ENCODE results near the gene ARCN1. TPM values are rescaled to one million over a fixed set of nuclear protein-coding genes. Genes with fewer than 3 reads are reported as not detected.

ARCN1 gene
- total RNA-seq, 1 experiment from 2014 or later: 122 TPM

- no peaks in the 10 kb centered on the region for H3K9me2 ChIP-seq (replicated peaks; ENCODE audit: low read length)
- H3K9me3 ChIP-seq (ENCODE audit: low read length): no peaks in the 10 kb centered on the region
- no peak overlapping the region for H3K4me3 ChIP-seq (ENCODE audit: low read length)
- no peaks in the 10 kb centered on the region for H3K4me1 ChIP-seq (ENCODE audit: insufficient read depth, low read length)
- no peaks in the 10 kb centered on the region for H3K79me2 ChIP-seq (ENCODE audit: low read length)
- no peak overlapping the region for H3K4me2 ChIP-seq (ENCODE audit: low read length)
- ATAC-seq (no peak), DNase-seq (no peak)
- no peaks in the 10 kb centered on the region for H3F3A ChIP-seq (ENCODE audit: low read length, unreplicated experiment)
- H3K27me3 ChIP-seq (ENCODE audit: low read length): no peaks in the 10 kb centered on the region
- intact Hi-C loops (cut with micrococcal nuclease): no loop called here
- H3K27ac ChIP-seq (ENCODE audit: low read length): no peak overlapping the region
- POLR2A ChIA-PET (ENCODE audit: unreplicated experiment): no interaction called here
- no peak overlapping the region for H3K9ac ChIP-seq (ENCODE audit: low read length)
- CTCF ChIA-PET: no interaction called here
- no TSS peak for BruUV-seq (replicated peaks)
- no peaks in the 10 kb centered on the region; the same call in 1 of the 2 replicates for H3K36me3 ChIP-seq (ENCODE audit: low read depth, low read length)
- H2AFZ ChIP-seq (ENCODE audit: low read length): no peak overlapping the region
- TF ChIP-seq CTCF (conservative IDR thresholded peaks at IDR 0.05; ENCODE audit: low read depth, low read length): no peak
- TF ChIP-seq EZH2 (IDR thresholded peaks at IDR 0.05; ENCODE audit: low read length, unreplicated experiment): no peak
- no peak for TF ChIP-seq EZH2phosphoT487 (IDR thresholded peaks at IDR 0.05; ENCODE audit: borderline replicate concordance, low read length)
- no peaks in the 10 kb centered on the region for H4K20me1 ChIP-seq (ENCODE audit: low read length)
Measured at GRCh38 chr11:118544010-118544646, 28.1 kb upstream of the ARCN1 start.

GRCh38 chr11:118544647-118545010, 27.6 kb upstream of the ARCN1 start:
- POLR2A ChIA-PET (ENCODE audit: unreplicated experiment): no interaction called here
- intact Hi-C loops (cut with micrococcal nuclease): no loop called here
- TF ChIP-seq CTCF (conservative IDR thresholded peaks at IDR 0.05; ENCODE audit: low read depth, low read length): no peak
- TF ChIP-seq EZH2 (IDR thresholded peaks at IDR 0.05; ENCODE audit: low read length, unreplicated experiment): no peak
- TF ChIP-seq EZH2phosphoT487 (IDR thresholded peaks at IDR 0.05; ENCODE audit: borderline replicate concordance, low read length): no peak
- Histone ChIP-seq H3K79me2 (ENCODE audit: low read length) (no peaks in the 10 kb centered on the region), H3K4me3 (ENCODE audit: low read length) (no peak overlapping the region), H3K4me1 (ENCODE audit: insufficient read depth, low read length) (no peaks in the 10 kb centered on the region), H4K20me1 (ENCODE audit: low read length) (no peaks in the 10 kb centered on the region), H3K9me2 (replicated peaks; ENCODE audit: low read length) (no peaks in the 10 kb centered on the region), H2AFZ (ENCODE audit: low read length) (no peak overlapping the region), H3K27me3 (ENCODE audit: low read length) (no peaks in the 10 kb centered on the region), H3F3A (ENCODE audit: low read length, unreplicated experiment) (no peaks in the 10 kb centered on the region), H3K4me2 (ENCODE audit: low read length) (no peak overlapping the region), H3K27ac (ENCODE audit: low read length) (no peak overlapping the region), H3K9me3 (ENCODE audit: low read length) (no peaks in the 10 kb centered on the region), H3K36me3 (ENCODE audit: low read depth, low read length) (no peaks in the 10 kb centered on the region; the same call in 1 of the 2 replicates), H3K9ac (ENCODE audit: low read length) (no peak overlapping the region)
- ATAC-seq: no peak
- CTCF ChIA-PET: no interaction called here
- DNase-seq: no peak
- BruUV-seq (replicated peaks): no TSS peak

DNA sequence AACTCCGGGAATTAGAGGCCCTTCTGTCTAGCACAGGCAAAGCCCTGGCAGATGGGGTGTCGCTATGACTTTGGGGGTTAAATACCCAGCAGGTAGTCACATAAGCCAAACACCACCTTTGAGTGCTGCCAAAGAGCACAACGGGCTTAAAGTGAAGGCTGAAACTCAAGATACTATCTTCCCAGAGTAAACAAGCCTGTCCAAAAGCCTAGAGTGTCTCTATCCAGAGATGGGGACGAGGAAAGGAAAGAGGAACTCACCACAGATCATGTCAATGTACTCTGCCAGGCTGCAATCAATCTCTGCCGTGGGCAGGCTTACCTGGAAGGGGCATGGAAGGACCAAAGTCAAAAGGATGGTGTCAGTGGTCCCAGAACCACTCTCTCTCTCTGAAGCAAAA, 26.7 kb upstream of the ARCN1 start:
- DNase-seq: no peak
- CTCF ChIA-PET: no interaction called here
- POLR2A ChIA-PET (ENCODE audit: unreplicated experiment): no interaction called here

More for the DNA sequence above, 26.7 kb upstream of the ARCN1 start:
- H3K27me3 ChIP-seq (ENCODE audit: low read length): no peaks in the 10 kb centered on the region
- no peak overlapping the region for H3K4me2 ChIP-seq (ENCODE audit: low read length)
- no peak overlapping the region for H3K4me3 ChIP-seq (ENCODE audit: low read length)
- no peak overlapping the region for H2AFZ ChIP-seq (ENCODE audit: low read length)
- no peaks in the 10 kb centered on the region for H3K9me3 ChIP-seq (ENCODE audit: low read length)
- H3K27ac ChIP-seq (ENCODE audit: low read length): no peak overlapping the region
- BruUV-seq (replicated peaks): no TSS peak
- H3K36me3 ChIP-seq (ENCODE audit: low read depth, low read length): no peaks in the 10 kb centered on the region; the same call in 1 of the 2 replicates
- no peaks in the 10 kb centered on the region for H3K9me2 ChIP-seq (replicated peaks; ENCODE audit: low read length)
- no peak for ATAC-seq
- no peaks in the 10 kb centered on the region for H3F3A ChIP-seq (ENCODE audit: low read length, unreplicated experiment)
- no peaks in the 10 kb centered on the region for H3K4me1 ChIP-seq (ENCODE audit: insufficient read depth, low read length)
- intact Hi-C loops (cut with micrococcal nuclease): no loop called here
- no peak overlapping the region for H3K9ac ChIP-seq (ENCODE audit: low read length)
- no peaks in the 10 kb centered on the region for H3K79me2 ChIP-seq (ENCODE audit: low read length)
- TF ChIP-seq EZH2 (IDR thresholded peaks at IDR 0.05; ENCODE audit: low read length, unreplicated experiment): no peak
- no peak for TF ChIP-seq CTCF (conservative IDR thresholded peaks at IDR 0.05; ENCODE audit: low read depth, low read length)
- TF ChIP-seq EZH2phosphoT487 (IDR thresholded peaks at IDR 0.05; ENCODE audit: borderline replicate concordance, low read length): no peak
- no peaks in the 10 kb centered on the region for H4K20me1 ChIP-seq (ENCODE audit: low read length)
